HG02885 (cell line): Measurements from ENCODE around the gene TMEM151A.
"Not testable (repeated sequence)": the region's sequence is repeated elsewhere in the genome, so short reads cannot be mapped to it uniquely, and the experiment has no call there.

ENCODE experiments used
- ATAC-seq: cut with Tn5 transposase; IDR thresholded peaks from one replicate; pipeline ENCODE4 v1.9.1; 2021; ENCODE audit warnings: mild to moderate bottlenecking; ENCODE audit not compliant: unreplicated experiment, poor library complexity

The TMEM151A gene

DNA sequence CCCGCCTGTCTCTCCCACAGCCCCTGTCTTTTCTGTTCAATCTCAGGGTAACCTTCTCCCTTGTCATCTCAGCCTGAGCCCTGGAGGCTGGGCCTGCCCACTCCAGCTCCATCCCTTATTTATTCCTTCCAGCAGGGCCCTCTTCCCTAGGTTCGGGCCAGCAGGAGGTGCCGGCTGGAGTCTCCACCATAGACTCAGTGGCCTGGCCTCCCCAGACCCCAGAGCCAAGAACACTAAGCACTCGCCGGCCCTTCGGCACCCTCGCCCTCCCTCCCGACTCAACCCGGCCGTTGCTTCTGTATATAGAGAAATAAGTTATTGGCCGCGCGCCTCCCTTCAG lies 24.7 kb upstream of the TMEM151A start:
- ATAC-seq: no peak

DNA sequence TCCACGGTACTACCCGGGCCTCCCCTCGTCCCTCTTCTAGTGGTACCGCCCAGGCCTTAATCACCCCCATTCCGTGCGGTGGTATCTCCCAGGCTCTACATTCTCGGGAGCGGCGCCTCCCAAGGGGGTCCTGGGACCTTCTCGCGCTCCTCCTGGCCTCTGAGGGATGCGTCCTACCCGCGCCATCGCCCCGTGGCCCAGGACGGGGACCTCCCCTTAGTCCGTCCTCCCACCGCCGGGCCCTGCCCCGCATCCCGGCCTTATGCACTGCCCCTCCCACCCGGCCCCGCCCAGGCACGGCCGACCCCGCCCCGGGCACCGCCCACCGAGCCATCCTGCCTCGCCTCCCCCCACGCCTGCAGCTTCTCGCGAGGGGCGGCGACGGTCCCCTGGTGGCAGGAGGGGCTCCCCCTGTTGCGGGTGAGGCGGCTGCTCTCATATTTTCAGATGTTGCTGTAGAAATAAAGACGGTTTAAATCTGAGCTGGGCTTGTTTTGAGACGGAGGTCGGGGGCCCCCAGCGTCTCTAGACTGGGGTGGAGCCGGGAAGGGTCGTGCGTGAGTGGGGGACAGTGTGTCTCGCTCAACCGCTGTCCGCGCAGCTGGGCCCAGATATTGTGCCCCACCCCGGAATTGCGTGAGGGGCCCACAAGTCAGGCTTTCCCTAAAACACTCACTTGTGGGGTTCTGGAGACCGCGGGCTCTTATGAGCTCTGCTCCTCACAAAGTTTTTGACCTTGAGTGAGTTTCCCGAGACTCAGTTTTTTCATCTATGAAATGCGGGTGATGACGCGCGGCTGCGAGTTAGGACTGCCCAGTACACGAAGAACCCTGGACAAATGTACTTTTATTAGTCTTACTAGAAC lies 24.1 kb upstream of the TMEM151A start:
- peak; percentile 56 for ATAC-seq

DNA sequence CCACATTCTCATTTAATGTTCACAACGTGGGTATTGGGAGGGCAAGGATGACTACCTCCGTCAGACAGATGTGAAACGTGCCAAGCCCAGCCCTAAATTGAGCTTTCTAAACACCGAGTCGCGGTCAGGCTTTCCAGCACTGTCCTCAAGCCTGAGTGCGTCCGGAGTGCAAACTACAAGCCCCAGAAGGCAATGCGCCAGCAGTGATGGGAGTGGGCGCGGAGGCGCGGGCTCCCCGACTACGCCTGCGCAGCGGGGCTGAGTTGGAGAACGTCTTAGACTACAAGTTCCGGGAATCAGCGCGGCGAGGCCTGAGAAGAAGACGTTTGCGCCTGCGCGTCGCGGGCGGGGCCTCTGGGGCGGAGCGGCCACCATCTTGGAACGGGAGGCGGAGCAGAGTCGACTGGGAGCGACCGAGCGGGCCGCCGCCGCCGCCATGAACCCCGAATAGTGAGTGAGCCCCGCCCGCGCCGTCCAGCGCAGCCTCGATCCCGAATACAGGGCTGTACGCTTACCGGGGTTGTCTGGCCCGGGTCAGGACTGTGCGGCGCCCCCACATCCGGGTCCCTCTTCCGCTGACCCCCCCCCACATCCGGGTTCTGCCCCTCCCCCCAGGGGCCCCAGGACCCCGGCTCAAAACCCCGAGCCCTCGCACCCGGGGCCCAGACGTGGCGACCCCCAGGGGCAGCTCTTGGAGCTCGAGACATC lies 23.3 kb upstream of the TMEM151A start, which contains the start of gene RAB1B:
RAB1B (plus strand) TSS at position 396 of the 708 bp plus-strand sequence; CDS start at position 437, 41 bp downstream.
- ATAC-seq: peak; percentile 79

DNA sequence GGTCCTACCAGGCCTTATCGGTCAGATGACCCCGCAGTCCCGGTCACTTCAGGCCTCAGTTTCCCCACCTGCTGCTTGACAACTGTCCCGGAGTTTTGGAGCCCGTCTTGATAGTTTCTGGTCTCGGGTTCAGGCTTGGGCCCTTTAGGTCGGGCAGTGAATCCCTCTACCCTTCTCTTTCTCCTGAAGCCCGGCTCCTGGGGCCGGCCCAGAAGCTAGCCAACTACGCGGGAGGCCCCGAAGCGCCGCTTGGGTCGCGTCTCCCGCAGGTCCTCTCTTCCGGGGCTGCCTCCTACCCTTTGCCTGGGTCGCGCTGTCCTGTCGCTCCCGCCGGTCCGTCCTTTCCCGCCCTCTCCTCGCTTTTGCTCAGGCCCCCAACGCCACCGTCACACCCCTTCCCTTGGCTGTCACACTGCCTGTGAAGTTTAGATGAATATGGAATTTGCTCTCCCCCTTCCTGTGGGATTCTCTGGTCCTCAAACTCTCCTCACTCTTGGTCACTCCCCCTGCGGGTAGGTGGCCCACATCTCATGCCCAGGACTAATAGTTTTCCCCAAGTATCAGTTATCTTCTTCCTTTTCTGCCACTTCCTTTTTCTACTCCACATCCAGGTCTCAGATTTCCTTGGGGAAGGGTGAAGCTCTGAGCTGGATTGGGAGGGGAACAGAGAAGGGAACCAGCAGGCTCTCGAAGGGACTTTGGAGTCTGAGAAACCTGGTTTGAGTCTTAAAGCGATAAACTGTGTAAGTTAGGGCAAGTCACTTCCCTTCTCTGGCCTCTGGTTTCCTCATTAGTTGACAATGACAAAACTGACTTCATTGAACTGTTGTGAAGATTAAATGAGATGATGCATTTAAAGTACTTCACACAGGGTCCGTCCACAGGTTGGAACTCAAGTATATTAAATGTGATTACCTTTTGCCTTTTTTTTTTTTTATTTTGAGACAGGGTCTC lies 22.5 kb upstream of the TMEM151A start:
- ATAC-seq: no peak

DNA sequence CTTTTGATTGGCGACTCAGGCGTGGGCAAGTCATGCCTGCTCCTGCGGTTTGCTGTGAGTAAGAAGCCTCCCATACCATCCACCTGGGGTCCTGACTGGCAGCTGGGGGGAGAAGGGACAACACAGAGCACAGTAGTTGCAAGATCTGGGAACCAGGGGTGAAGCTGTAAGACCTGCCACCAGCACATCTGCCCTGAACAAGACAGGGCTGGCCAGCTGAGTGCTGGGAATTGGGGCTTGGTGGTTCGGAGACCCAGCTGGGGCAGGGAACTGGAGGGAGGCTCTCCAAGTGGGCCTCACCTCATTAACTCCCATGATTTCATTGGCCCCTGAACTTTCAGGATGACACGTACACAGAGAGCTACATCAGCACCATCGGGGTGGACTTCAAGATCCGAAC lies 19.9 kb upstream of the TMEM151A start:
- ATAC-seq: no peak

DNA sequence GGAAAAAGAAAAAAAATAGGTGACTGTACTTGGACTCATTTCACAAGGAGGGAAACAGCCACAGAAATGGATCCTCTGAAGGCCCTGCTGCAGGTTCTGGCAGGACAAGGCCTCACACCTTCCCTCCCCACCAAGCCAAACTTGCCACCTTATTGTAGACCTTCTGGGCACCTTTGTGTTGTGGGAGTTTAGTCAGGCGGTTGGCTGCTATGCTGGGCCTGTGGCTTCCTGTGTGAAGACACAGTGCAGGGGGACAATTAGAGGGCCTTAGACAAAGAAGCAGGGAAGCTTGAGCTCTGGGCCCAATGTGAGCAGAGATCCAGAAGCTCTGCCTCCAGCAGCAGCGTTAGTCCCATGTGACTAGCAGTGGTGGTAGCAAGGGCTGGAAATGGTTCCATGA lies 19.1 kb upstream of the TMEM151A start:
- ATAC-seq: no peak

DNA sequence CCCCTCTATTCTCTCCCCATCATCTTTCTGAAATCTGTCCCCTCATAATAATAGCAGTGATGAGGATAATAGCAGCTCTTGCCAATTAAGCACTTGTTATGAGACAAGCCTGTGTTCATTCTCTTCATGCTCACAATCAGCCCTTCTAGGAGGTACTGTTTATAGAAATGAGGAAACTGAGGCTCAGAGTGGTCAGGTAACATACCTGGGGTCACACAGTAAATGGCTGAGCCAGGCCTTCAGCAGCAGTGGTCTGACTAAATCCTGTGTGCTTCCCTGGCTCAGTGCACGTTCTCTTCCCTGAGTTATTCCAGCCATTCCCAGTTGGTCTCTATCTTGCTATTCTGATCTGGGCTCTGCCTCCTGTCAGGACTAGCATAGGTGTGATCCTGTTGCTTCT lies 17.5 kb upstream of the TMEM151A start:
- ATAC-seq: no peak

DNA sequence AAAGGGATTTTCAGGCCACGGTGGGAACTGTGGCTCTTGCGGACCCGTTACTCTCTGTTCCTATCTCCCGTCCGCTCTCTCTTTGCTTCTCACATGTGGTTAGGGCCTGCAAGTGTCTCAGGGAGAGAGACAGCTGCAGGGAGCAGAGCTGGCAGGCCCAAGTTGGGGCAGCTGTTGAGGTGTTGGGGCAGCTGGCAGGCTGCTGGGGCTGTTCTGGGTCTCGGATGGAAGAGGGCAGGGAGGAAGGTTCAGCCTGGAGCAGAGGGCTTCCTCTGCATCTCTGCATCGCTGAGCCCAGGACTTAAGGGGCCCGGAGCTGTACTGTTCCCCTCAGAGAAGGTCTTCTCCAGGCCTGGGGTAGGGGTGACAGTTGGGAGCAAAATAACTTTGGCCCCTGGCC lies 16.3 kb upstream of the TMEM151A start:
- no peak for ATAC-seq

DNA sequence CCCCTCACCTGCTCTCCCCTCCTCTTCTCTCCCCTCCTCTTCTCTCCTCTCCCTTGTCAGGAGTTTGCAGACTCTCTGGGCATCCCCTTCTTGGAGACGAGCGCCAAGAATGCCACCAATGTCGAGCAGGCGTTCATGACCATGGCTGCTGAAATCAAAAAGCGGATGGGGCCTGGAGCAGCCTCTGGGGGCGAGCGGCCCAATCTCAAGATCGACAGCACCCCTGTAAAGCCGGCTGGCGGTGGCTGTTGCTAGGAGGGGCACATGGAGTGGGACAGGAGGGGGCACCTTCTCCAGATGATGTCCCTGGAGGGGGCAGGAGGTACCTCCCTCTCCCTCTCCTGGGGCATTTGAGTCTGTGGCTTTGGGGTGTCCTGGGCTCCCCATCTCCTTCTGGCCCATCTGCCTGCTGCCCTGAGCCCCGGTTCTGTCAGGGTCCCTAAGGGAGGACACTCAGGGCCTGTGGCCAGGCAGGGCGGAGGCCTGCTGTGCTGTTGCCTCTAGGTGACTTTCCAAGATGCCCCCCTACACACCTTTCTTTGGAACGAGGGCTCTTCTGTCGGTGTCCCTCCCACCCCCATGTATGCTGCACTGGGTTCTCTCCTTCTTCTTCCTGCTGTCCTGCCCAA lies 15.6 kb upstream of the TMEM151A start:
- ATAC-seq: no peak

DNA sequence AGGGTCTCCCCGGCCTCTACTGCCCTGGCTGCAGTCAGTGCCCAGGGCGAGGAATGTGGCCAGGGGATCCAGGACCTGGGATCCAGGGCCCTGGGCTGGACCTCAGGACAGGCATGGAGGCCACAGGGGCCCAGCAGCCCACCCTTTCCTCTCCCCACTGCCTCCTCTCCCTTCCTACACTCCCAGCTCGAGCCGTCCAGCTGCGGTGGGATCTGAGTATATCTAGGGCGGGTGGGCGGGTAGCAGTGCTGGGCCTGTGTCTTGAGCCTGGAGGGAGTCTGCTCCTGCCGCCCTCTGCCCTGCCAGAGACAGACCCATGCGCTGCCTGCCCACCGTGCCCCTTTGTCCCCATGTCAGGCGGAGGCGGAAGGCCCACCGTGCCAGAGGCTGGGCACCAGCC lies 15.1 kb upstream of the TMEM151A start:
- not testable (repeated sequence) for ATAC-seq

DNA sequence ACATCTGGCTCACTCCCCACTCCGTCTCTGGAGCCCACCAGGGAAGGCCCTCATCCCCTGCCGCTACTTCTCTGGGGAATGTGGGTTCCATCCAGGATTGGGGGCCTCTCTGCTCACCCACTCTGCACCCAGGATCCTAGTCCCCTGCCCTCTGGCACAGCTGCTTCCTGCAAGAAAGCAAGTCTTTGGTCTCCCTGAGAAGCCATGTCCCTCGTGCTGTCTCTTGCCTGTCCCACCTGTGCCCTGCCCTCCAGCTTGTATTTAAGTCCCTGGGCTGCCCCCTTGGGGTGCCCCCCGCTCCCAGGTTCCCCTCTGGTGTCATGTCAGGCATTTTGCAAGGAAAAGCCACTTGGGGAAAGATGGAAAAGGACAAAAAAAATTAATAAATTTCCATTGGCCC lies 14.6 kb upstream of the TMEM151A start:
- not testable (repeated sequence) for ATAC-seq

DNA sequence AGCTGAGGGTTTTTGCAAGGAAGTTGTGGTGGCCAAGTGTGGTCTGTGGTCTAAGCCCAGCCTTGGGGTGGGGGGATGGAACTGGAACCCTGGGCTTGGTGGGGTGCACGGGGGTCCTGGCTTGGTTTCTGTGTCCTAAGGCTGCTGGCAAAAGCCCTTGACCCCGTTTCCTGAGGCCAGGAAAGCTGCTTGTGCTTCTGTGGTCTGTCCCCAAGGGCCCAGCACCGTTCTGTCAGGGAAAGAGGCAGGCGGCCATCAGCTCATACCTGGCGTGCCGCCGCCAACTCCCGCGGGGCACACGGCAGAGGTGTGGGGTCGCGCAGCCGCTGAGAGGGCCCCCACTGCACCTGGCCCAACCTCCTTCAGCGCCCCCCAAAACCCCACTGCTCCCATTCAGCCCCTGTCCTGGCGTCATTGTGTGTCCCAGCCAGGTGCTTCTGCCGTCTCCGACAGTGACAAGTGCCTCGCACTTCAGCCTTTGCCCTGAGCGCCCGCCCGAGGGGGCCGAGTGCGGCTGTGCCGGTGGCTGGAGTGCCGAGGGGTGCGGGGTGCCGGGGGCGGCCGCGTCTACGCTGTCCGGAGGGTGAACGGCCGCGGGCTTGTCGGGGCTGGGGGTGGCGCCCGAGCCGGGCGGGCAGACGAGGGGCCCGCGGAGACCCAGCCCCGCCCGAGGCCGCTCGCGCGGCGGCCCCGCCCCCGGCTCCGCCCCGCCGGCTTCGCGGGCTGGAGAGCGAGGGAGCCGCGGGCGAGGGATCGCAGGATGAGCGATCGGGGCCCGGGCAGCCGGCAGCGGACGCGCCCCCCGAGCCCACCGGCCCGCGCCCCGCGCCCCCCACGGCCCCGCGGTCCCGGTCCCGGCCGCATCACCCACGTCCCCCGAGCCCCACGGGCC lies 14.0 kb upstream of the TMEM151A start, which contains the start of gene CNIH2:
CNIH2 (plus strand) TSS at position 705 of the 892 bp plus-strand sequence. CDS start 282 bp downstream, outside the sequence.
- no peak for ATAC-seq

DNA sequence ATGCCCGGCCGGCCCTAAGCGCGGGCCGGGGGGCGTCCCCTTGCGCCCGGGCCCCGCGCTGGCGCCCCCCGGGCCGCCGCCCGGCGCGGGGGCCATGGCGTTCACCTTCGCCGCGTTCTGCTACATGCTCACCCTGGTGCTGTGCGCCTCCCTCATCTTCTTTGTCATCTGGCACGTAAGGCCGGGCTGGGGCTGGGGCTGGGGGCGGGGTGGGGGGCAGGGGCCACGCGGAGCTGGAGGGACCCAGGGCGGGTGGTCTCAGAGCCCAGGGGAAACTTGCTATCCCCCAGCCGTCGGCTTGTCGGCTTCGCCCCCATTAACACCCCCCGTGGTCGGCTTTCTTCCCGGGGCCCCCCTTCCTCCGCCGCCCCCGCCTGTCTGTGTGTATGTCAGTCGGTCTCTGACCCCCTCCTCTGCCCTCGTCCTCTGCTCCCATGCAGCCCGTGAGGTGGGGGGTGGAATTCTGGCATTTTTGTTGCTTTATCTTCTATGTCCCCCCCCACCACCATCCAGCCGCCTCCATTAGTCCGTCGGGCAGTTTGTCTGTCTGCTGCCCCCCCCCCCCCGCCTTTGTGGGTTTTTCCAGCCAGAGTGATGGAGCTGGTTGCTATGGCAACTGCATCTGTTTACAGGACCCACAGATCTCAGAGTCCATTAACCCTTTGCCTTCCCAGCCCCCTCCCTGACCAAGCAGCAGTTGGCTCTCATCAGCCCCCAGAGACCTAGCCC lies 13.2 kb upstream of the TMEM151A start:
- no peak for ATAC-seq

DNA sequence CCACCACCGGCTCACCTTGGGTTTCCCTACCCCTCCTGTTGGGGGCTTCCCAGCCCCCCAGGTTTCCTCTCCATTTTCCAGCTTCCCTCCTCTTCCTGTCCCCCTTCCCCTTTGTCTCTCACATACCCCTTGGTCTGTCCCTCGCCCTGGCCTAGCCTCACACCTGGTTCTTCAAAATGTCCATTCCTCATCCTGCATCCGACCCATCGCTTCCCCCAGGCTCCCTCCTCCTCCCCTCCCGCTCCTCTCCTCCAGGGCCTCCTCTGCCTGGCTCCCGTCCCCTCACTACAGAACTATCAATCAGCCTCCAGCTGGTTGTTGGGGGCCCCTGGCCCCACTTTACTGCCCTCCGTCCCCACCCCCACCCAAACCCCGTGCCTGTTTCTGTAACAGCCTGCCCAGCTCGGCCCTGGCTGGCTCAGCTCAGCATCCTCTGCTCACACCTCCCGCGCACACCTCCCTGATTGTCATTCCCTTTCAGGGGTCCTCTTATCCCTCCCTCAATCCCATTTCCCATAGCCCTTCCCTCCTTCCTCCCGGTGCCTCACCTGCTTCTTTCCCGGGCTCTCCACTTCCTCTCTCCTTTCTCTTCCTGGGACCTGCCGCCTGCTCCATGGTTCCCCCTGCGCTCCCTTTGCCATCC lies 12.5 kb upstream of the TMEM151A start:
- no peak for ATAC-seq

DNA sequence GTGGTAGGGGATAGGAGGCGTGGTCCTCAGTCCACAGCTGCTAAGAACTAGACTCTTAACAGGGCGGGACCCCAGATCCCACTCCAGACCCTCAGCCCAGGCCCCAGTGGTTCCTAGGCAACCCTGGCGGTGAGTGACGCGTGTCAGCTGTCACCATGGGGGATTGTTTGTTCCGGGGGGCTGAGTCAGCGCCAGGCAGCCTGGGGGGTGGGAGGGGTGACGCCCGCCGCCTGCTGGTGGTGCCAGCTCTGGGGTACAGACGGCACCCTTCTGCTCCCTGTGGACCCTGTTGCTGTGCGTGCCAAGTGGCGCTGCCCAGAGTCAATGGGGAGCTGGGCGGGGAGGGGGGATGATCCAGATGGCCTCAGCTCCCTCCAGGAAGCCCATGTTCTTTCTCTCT lies 11.3 kb upstream of the TMEM151A start:
- no peak for ATAC-seq

DNA sequence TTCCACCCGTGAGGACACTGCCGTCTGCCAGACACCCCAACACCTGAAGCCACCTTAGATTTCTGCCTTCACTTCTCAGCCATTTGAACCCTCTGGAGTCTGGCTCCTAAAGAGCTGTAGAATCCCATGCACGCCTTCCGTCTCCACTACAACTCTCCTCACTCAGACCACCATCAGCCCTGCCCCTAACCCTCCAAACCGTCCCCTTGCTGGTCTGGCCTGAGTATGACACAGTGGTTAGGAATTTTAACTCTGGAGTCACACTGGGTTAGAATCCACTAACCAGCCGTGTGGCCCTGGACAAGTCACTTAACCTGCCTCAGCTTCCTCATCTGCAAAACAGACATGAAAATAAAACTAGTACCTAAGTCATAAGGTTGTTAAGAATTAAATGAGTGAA lies 10.7 kb upstream of the TMEM151A start:
- no peak for ATAC-seq

DNA sequence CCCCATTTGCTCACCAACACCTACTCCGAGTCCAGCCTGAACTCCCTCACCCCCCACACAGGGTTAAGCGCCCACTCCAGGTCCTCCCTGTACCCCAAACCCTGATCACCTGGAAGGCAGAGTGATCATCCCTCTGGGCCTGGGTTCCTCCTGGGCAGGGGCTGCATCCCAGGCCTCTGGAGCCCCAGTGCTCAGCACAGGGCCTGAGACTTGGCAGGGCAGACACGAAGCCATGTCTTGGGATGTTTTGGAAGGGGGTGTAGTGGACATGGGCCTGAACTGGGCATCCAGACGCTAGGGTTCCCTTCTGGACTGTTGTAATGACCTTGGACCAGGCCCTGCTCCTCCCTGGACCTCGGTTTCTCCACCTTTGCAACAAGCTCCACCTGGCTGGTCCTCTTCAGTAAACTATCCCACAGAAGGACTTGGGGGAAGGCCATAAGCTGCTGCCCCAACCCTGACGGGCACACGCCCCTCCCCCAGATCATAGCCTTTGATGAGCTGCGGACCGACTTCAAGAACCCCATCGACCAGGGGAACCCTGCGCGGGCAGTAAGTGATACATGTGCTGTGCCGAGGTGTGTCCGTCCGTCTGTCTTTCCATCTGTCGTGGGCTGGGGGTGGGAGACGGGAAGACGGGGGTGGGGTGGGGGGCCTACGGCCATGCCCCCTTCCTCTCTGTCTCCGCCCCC lies 9.8 kb upstream of the TMEM151A start:
- ATAC-seq: no peak
